Mesothelial cell of epicardium (in vitro differentiated cells): ENCODE data around the gene MYOF. TPM values are rescaled to one million over a fixed set of nuclear protein-coding genes. Genes with fewer than 3 reads are reported as not detected.

ENCODE experiments used
- DNase-seq, 2 experiments: peaks; one replicate each; pipeline ENCODE4 v3.0.0; 2021; ENCODE audit warnings: low spot score in 2 of 2; ENCODE audit not compliant: unreplicated experiment in 2 of 2
- H3K27ac Mint-ChIP-seq: 2 replicates; pipeline ENCODE4 v1.8.0; 2021; ENCODE audit warnings: mixed read lengths
- H3K27me3 Mint-ChIP-seq: 2 replicates; pipeline ENCODE4 v1.8.0; 2021; ENCODE audit warnings: low read depth, mixed read lengths
- H3K36me3 Mint-ChIP-seq: 2 replicates; pipeline ENCODE4 v1.8.0; 2021; ENCODE audit warnings: mixed read lengths
- H3K4me1 Mint-ChIP-seq: 2 replicates; pipeline ENCODE4 v1.8.0; 2021; ENCODE audit warnings: mixed read lengths
- H3K4me3 Mint-ChIP-seq: 2 replicates; pipeline ENCODE4 v1.8.0; 2021; ENCODE audit warnings: mild to moderate bottlenecking, moderate library complexity, mixed read lengths
- H3K9me3 Mint-ChIP-seq: 2 replicates; pipeline ENCODE4 v1.8.0; 2021; ENCODE audit warnings: mixed read lengths
- CTCF ChIP-seq: fragments of 200-600 bp; sonication (generic); IDR thresholded peaks from one replicate; pipeline ENCODE4 v1.5.0; 2021; ENCODE audit warnings: antibody characterized with exemption; ENCODE audit not compliant: unreplicated experiment
- total RNA-seq: library from RNA; stranded (reverse); gene quantifications from 3 replicates; pipeline ENCODE4 v1.2.1, GENCODE V29; 2021

MYOF gene
- total RNA-seq, 1 donor from 2014 or later = 56.0 TPM

DNA sequence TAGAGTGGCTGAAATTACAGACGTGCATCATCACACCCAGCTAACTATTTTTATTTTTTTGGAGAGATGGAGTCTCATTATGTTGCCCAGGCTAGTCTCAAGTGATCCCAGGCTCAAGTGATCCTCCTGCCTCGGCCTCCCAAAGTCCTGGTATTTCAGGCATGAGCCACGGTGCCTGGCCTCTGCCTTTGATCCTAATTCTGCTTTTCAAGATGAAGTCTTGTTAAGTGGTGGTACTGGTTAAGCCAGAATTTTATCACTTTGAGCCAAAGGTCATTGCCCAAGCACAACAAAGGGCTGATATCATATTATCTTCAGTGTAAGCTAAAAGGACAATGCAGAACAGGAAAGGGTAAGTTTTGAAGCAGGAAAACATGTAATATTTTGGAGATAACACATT is 64.2 kb downstream of the MYOF start:
- no peak for TF ChIP-seq CTCF
- H3K9me3 Mint-ChIP-seq = no peaks in the 10 kb centered on the region
- no peak overlapping the region for H3K27ac Mint-ChIP-seq
- H3K4me1 Mint-ChIP-seq = peaks cover 32% of the 10 kb centered on the region
- no peaks in the 10 kb centered on the region for H3K27me3 Mint-ChIP-seq
- no peak overlapping the region for H3K4me3 Mint-ChIP-seq
- H3K36me3 Mint-ChIP-seq = peaks cover 2% of the 10 kb centered on the region
- no peak for DNase-seq

GRCh38 chr10:93417266-93417665 is 64.9 kb downstream of the MYOF start:
- Mint-ChIP-seq H3K36me3 (peaks cover 2% of the 10 kb centered on the region), H3K9me3 (no peaks in the 10 kb centered on the region), H3K4me1 (peaks cover 31% of the 10 kb centered on the region), H3K27ac (no peak overlapping the region), H3K4me3 (no peak overlapping the region), H3K27me3 (no peaks in the 10 kb centered on the region)
- no peak for TF ChIP-seq CTCF
- DNase-seq = no peak

GRCh38 chr10:93416824-93417223 is 65.3 kb downstream of the MYOF start:
- Mint-ChIP-seq H3K27me3 (no peaks in the 10 kb centered on the region), H3K36me3 (peaks cover 4% of the 10 kb centered on the region), H3K4me3 (no peak overlapping the region), H3K9me3 (no peaks in the 10 kb centered on the region), H3K27ac (no peak overlapping the region), H3K4me1 (peaks cover 27% of the 10 kb centered on the region)
- DNase-seq = no peak
- TF ChIP-seq CTCF = no peak

DNA sequence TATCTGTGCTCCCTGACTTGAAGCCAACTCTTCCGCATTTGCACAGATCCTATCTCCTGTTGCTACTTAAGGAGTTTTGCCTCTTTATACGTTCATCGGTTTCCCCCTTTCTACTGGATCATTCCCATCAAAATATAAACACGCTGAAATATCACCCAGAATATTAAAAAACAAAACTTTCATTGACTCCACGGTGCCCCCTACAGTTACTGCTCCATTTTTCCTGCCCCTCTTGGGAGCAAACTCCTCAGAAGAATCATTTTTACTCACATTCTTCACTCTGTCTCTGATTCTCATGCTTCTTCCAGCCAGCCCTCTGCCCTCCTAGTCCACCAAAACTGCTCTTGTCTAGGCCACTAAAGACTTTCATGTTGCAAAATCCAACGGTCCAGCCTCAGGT is 66.4 kb downstream of the MYOF start:
- Mint-ChIP-seq H3K9me3 (no peaks in the 10 kb centered on the region), H3K4me1 (peaks cover 16% of the 10 kb centered on the region), H3K4me3 (no peak overlapping the region), H3K36me3 (peaks cover 9% of the 10 kb centered on the region), H3K27ac (no peak overlapping the region), H3K27me3 (no peaks in the 10 kb centered on the region)
- TF ChIP-seq CTCF = peak; percentile 15
- DNase-seq = no peak

- no peak overlapping the region for H3K4me3 Mint-ChIP-seq
- H3K4me1 Mint-ChIP-seq = peaks cover 4% of the 10 kb centered on the region
- no peak for TF ChIP-seq CTCF
- H3K27me3 Mint-ChIP-seq = no peaks in the 10 kb centered on the region
- no peaks in the 10 kb centered on the region for H3K9me3 Mint-ChIP-seq
- no peak for DNase-seq
- H3K36me3 Mint-ChIP-seq = peaks cover 22% of the 10 kb centered on the region
- no peak overlapping the region for H3K27ac Mint-ChIP-seq
Measured at GRCh38 chr10:93413252-93413689, 68.9 kb downstream of the MYOF start.

DNA sequence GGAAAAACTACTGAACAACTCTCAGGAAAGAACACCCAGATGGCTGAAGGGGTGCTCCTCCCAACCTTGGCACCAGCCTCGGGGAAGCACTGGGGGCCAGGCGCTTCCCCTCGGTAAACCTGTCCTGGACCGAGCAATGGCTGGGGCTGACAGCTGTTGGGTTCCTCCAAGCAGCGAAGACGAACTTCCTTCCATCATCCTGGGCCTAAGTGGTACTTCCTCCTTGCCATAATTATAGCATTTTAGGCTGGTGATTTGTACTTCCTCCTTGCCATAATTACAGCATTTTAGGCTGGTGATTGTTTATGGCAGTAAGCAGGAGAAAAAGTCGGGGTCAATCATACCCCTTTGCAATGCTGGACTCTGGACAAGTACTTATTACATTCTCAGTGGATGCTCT is 69.3 kb downstream of the MYOF start:
- Mint-ChIP-seq H3K4me3 (no peak overlapping the region), H3K36me3 (peaks cover 22% of the 10 kb centered on the region), H3K9me3 (no peaks in the 10 kb centered on the region), H3K4me1 (peaks cover 2% of the 10 kb centered on the region), H3K27ac (no peak overlapping the region), H3K27me3 (no peaks in the 10 kb centered on the region)
- TF ChIP-seq CTCF = no peak
- DNase-seq = no peak
